Kidney (tissue), 14 donors: ENCODE data around the gene SHISA7. TPM values are rescaled to one million over a fixed set of nuclear protein-coding genes. Genes with fewer than 3 reads are reported as not detected.

Source experiments
- DNase-seq, 5 donors: peaks; one replicate each; pipeline ENCODE4 v3.0.0-alpha.2; 2013 to 2020
- FAIRE-seq: peaks from 2 replicates; lab custom pipeline; 2012; peaks lifted over from hg19 to GRCh38; lab: Jason Lieb, UNC
- H3K27ac ChIP-seq, 2 donors: one replicate each; pipeline ENCODE4 v1.7.0; 2013; ENCODE audit warnings: low read depth in 2 of 2, low read length in 2 of 2, inconsistent platforms in 1 of 2
- H3K27me3 ChIP-seq: one replicate; pipeline ENCODE4 v1.7.1; 2013; ENCODE audit warnings: low read length, inconsistent platforms; ENCODE audit not compliant: control insufficient read depth, insufficient read depth
- H3K36me3 ChIP-seq, 3 donors: one replicate each; pipeline versions ENCODE4 v1.7.0 to v1.7.1; 2013; ENCODE audit warnings: low read length in 3 of 3, control low read depth in 1 of 3, inconsistent platforms in 1 of 3; ENCODE audit not compliant: insufficient read depth in 3 of 3, control insufficient read depth in 2 of 3
- H3K4me1 ChIP-seq, 3 donors: one replicate each; pipeline versions ENCODE4 v1.7.0 to v1.7.1; 2013; ENCODE audit warnings: low read length in 3 of 3, inconsistent platforms in 1 of 3, low read depth in 1 of 3; ENCODE audit not compliant: control insufficient read depth in 2 of 3, insufficient read depth in 2 of 3
- H3K4me3 ChIP-seq, 3 donors: one replicate each; pipeline versions ENCODE4 v1.7.0 to v1.8.1; 2013; ENCODE audit warnings: low read length in 3 of 3, control low read depth in 1 of 3, inconsistent platforms in 1 of 3
- H3K9ac ChIP-seq, 3 donors: one replicate each; pipeline versions ENCODE4 v1.7.0 to v1.7.1; 2013; ENCODE audit warnings: low read length in 3 of 3, control low read depth in 1 of 3, inconsistent platforms in 1 of 3
- H3K9me3 ChIP-seq, 3 donors: one replicate each; pipeline versions ENCODE4 v1.7.0 to v1.7.1; 2013; ENCODE audit warnings: low read length in 3 of 3, control low read depth in 1 of 3, inconsistent platforms in 1 of 3; ENCODE audit not compliant: control insufficient read depth in 2 of 3, insufficient read depth in 1 of 3
- intact Hi-C: fragments of 100-400 bp; cut with DNase I; formaldehyde crosslinking; loops from one replicate; pipeline ENCODE4 v1.11.1; 2022
- polyA plus RNA-seq: library from polyadenylated mRNA; stranded (reverse); fragments of 350-450 nt; fragmentation: Illumina TruSeq; extraction: RNeasy Lipid Tissue Mini Kit (QIAGEN cat#74804); gene quantifications from one replicate; pipeline ENCODE4 v1.2.3, GENCODE V29; 2014; ENCODE audit warnings: low read depth, low replicate concordance; ENCODE audit not compliant: insufficient read depth
- total RNA-seq: library from RNA; stranded (reverse); fragmentation: NEBNext Ultra II Directional; extraction: Animal tissue kit (Norgen Biotek cat#: 25700); gene quantifications from one replicate; pipeline ENCODE4 v1.2.1, GENCODE V29; 2021
- TF ChIP-seq, protein P1 (sequence below): IDR thresholded peaks from 3 replicates; pipeline ENCODE4 v1.5.1; 2012; ENCODE audit warnings: mild to moderate bottlenecking, moderate library complexity, borderline replicate concordance; ENCODE audit not compliant: insufficient read depth; ENCODE audit errors: extremely low read depth
- donor health status: control.
- donor health status: control.
- donor health status: control.
- donor health status: control.
- donor health status: control.
- donor health status: DM: yes; HTN: yes; CAD: no.
- donor health status: Normal renal cell carcinoma (clear cell type).

Gene SHISA7
- total and polyA plus RNA-seq, 2 donors from 2014 or later: not detected

GRCh38 chr19:55385724-55386492 lies 57.2 kb downstream of the SHISA7 start, which contains the start of gene RPL28:
Gene RPL28, plus strand, starts transcription at chr19:55385932. Its CDS starts 426 bp downstream, at chr19:55386358.
- H3K36me3 ChIP-seq: peaks cover 2 to 27% (median 9%) of the 10 kb centered on the region in 3 donors
- intact Hi-C loops: no loop called here
- peak within 1 kb of the TSS; percentile 95 to 96 for H3K27ac ChIP-seq
- H3K9me3 ChIP-seq: no peaks in the 10 kb centered on the region
- TF ChIP-seq, protein P1, sequence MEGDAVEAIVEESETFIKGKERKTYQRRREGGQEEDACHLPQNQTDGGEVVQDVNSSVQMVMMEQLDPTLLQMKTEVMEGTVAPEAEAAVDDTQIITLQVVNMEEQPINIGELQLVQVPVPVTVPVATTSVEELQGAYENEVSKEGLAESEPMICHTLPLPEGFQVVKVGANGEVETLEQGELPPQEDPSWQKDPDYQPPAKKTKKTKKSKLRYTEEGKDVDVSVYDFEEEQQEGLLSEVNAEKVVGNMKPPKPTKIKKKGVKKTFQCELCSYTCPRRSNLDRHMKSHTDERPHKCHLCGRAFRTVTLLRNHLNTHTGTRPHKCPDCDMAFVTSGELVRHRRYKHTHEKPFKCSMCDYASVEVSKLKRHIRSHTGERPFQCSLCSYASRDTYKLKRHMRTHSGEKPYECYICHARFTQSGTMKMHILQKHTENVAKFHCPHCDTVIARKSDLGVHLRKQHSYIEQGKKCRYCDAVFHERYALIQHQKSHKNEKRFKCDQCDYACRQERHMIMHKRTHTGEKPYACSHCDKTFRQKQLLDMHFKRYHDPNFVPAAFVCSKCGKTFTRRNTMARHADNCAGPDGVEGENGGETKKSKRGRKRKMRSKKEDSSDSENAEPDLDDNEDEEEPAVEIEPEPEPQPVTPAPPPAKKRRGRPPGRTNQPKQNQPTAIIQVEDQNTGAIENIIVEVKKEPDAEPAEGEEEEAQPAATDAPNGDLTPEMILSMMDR: no peak
- H3K9ac ChIP-seq: peak within 1 kb of the TSS; percentile 89 to 95 (median 92)
- no peaks in the 10 kb centered on the region for H3K27me3 ChIP-seq
- H3K4me3 ChIP-seq: peak within 1 kb of the TSS; percentile 96 to 99 (median 97)
- peak; percentile 99 to 100 (median 99) for DNase-seq
- FAIRE-seq: peak; percentile 94
- peaks cover 0 to 46% (median 25%) of the 10 kb centered on the region in 3 donors for H3K4me1 ChIP-seq

DNA sequence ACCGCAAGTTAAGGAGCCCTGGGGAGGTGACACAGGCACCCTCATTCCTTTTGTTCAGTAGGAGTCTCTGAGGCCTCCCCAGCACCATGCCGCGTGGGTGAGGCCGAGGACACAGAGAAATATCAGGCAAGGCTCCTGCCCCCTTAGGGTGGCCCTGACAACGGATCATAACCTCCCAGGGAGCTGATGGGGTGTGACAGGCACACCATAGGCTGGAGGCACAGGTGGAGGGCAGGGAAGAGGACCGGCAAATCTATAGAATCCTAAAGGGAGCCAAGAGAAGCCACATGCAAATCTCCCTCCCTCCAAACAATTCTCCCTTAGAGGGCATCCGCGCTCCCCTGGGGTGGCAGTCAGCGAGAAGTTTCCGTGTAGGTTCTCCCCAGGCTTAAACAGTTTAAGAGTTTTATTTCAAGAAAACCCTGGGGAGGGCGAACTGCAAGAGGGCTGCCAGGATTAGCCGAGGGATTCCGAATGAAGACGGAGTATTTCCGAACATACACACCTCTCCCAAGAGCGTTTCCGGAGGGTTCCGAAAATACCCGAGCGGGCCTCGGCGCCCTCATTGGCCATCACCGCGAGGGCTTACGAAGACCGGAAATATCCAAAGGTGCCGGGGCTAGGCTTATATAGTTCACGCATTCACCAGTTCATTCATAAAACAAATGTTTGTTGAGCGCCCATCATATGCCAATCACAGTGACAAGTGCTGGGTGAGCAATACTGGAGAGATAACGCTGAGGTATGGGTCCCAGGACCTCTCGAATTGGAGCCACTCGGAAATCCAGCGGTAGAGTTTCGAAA lies 58.0 kb downstream of the SHISA7 start:
- H3K9ac ChIP-seq: peak overlapping the region; percentile 35 to 95 (median 81)
- H3K4me3 ChIP-seq: peak overlapping the region; percentile 71 to 99 (median 97)
- no peaks in the 10 kb centered on the region for H3K27me3 ChIP-seq
- intact Hi-C loops: no loop called here
- H3K27ac ChIP-seq: peak overlapping the region; percentile 95 to 96
- TF ChIP-seq, protein P1: no peak
- FAIRE-seq: no peak
- peaks cover 2 to 21% (median 9%) of the 10 kb centered on the region in 3 donors for H3K36me3 ChIP-seq
- peak; percentile 95 to 99 (median 98) for DNase-seq
- peaks cover 0 to 46% (median 25%) of the 10 kb centered on the region in 3 donors for H3K4me1 ChIP-seq
- no peaks in the 10 kb centered on the region for H3K9me3 ChIP-seq

GRCh38 chr19:55384131-55384919 lies 58.8 kb downstream of the SHISA7 start, which contains the start of gene TMEM238:
Gene TMEM238, minus strand, starts transcription at chr19:55384292. Its CDS starts 33 bp downstream, at chr19:55384259.
- intact Hi-C loops: no loop called here
- DNase-seq: peak in 2 of 5 donors; percentile 73 to 88
- no peak for FAIRE-seq
- H3K4me3 ChIP-seq: peak within 1 kb of the TSS; percentile 40 to 99 (median 71)
- TF ChIP-seq, protein P1: no peak
- peak within 1 kb of the TSS; percentile 95 to 96 for H3K27ac ChIP-seq
- no peaks in the 10 kb centered on the region for H3K27me3 ChIP-seq
- no peaks in the 10 kb centered on the region for H3K9me3 ChIP-seq
- H3K4me1 ChIP-seq: peaks cover 0 to 40% (median 25%) of the 10 kb centered on the region in 3 donors
- H3K9ac ChIP-seq: peak within 1 kb of the TSS in 2 of 3 donors; percentile 35 to 95
- H3K36me3 ChIP-seq: peaks cover 2 to 21% (median 5%) of the 10 kb centered on the region in 3 donors
